SIG-M5 treated with dmso at 0.1 percent for 504 hours (cell line): ENCODE measurements around the gene TNC.
"Not testable (repeated sequence)": the region's sequence is repeated elsewhere in the genome, so short reads cannot be mapped to it uniquely, and the experiment has no call there.

Experiments
- DNase-seq: peaks from one replicate; lab custom pipeline; 2025; ENCODE audit not compliant: unreplicated experiment; lab: John Stamatoyannopoulos, UW

Gene TNC

DNA sequence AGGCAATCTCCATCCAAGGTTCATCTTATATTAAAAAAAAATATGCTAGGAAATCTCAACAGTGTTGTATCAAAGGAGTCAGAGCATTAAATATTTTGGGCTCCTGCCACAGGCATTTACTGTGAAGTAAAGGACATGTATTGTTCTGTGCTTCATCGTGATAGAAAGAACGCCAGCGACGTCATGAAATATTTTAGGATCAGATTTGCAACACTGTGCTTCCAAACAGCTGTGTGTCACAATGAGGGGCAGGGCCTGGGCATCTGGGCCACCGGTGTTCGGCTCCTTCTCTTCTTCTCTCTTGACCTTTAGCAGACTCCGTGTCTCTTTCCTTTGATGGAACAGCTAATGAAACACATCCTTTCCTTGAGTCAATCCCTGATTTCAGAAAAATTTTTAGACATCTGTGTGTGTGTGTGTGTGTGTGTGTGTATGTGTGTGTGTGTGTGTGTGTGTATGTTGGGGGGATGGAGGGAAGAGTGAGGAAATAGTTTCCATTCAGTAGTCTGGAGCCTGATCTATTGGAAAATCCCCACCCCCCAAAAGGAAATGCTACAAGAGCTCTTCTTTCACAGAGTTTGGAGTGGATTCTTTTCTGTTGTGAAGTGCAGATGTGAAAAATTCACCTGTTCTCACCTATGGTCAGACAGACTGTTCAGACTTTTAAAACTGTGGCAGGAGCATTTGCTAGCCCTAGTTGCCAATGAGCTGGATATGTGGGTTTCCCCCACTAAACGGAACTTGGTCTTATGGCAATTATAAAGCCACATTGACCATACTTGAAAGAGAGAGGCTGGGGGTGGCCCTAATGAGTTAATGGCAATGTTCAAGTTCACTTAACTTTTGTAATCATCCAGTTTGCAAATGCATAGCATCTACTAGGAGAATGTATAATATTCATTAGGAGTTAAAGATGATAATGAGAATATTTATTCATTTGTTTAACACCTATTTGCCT is 18.1 kb upstream of the TNC start:
- no peak for DNase-seq

DNA sequence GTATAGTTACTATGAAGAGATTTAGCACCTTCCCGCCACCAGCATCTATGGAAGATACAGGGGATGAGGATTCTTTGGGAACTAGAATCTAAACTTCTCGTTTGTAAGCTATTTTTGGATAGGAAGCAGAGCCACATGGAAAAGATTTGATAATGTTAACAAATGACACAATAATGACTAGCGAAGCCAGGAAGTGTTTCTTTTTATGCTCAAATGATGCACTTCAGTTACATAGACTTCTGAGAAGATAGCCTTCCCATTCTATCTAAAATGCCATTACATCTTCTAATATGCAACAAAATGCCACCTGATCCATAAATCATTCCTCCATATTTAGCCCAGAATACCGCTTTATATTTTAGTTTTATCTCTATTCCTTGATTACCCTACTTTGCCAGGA is 17.0 kb upstream of the TNC start:
- no peak for DNase-seq

DNA sequence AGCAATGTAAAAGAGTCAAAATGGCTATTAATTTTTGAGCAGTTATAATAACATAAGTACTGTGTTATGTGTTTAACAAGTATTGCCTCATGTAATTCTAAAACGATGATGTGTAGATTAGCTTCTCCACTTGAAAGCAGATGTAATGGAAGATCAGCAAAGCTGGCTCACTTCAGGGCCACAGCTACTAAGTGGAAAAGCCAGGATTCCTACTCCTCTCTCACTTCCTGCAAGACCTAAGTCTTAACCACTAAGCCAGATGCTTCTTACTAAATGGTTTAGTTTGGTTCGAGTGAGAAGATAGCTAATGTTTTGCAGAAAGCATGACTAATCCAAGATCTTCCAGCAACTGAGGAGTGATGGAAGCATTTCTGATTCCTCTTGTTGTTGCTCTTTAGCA is 15.7 kb upstream of the TNC start:
- DNase-seq: no peak

DNA sequence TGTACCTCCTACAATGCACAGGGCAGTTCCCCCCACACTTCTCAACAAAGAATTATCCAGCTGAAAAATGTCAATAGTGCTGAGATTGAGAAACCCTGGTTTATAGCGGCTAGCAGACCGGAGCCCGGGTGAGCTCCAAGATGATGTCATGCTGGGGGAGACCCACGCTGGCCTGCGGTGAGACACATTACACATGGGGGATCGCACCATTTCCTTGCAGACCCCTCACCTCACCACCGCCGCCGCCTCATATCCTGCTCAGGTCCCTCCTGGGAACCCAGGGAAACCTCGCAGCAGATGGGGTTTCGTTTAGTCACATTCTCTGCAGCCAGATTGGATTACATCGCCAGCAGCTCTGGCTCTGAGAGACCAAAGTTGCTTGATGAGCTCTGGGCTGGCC is 14.7 kb upstream of the TNC start:
- DNase-seq: no peak

DNA sequence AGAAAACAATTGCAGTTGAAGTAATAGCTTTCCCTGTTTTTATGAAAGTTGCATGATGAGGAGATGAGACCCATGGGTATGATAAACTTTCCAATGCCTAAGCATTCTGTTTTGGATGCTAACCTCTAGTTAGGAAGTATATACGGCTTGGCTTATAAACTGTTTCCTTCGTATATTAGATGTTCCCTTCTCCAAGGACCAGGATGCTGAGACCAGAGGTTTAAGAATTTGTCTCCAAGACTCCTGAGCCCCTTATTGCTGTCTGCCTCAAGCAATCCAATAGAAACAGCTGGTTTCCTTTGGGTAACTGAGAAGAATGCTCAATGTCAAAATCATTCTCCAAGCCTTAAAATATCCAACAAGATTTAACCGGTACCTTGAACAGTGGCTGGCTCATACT is 12.2 kb upstream of the TNC start:
- no peak for DNase-seq

DNA sequence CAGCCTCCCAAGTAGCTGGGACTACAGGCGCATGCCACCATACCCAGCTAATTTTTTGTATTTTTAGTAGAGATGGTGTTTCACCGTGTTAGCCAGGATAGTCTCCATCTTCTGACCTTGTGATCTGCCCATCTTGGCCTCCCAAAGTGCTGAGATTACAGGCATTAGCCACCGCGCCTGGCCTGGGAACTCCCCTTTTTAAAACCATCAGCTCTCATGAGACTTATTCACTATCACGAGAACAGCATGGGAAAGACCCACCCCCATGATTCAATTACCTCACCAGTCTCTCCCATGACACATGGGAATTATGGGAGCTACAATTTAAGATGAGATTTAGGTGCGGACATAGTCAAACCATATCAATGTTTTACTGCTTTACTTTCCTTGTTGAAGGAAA is 10.8 kb upstream of the TNC start:
- DNase-seq: not testable (repeated sequence)

DNA sequence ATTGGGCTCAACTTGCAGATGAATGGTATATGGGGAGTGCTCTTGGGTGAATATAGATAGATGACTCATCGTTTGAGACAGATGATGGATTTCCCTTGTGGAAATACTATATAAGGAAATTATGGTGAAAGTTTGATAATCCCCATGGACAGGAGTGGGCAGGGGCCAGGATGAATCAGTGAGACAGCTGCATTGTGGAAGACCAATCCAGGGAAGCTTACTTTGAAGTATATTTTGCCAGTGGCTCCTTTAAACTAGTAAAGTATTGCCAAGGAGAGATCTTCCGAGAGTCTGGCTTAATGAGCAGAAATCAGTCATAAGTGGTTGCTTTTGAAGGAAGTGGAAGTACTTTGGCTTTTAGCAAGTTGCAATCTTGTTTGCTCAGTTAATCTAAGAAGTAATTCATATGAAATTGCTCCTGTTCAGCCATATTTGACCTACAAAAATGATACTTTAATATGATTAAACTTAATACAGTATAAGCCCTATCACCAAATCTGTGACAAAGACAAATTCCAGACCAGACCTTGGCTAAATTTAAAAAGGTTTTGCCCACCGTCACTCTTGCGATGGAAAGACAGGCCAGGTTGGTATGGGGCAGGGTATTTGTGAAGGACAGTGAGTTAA is 9.3 kb upstream of the TNC start:
- no peak for DNase-seq

DNA sequence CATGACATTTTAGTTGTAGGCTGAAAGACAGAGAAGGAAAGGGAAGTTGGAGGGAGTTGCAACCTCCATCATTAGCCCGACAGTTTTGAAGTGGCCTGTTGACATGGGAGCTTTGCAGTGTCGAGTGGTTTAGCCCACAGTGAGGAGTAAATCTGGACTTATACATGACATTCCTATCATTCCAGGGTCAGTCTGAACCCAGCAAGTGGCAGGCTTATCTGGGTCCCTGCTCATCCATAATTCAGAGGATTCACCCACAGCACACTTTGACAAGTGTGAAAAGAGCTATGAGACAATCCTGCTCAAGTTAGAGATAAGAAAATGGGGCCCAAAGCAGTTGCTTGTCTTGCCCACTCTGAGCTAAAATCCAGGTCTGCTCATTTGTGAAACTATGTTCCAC is 8.4 kb upstream of the TNC start:
- DNase-seq: no peak

DNA sequence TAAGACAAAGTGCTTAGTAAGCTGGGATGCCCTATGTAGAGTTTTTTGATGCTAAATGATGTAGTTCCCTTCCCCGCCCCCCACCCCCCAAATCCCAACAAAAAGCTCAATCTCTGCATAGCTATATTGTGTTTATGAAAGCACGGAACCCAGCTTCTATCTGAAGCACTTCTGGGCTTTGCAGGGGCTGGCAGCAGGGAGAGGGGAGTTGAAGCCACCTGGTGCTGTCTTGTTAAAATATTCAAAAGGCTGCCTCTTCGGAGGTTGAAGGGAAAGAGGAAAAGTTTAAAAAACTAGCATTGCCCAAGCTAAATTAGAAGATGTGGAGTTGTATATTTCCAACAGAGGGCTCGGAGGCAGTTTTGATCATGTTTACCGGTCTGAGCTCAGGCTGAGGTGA is 5.0 kb upstream of the TNC start:
- no peak for DNase-seq

DNA sequence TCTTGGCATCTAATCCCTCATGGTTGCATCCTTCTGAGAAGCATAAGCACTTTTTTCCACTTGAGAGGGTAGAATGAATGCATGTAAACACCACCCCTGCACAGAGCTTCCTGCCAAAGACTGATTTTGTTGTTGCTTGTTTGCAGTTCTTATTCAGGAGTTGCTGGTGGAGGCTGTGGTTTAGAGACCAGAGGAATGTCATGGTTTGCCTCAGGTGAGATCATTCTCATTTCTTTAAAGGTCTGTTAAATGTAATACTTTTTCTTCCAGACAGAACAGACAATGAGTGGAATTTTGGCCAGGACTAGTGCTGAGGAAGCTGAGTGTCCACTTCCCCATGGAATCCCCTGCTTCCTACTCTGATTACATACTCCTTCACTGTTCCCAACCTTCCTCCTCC is 3.2 kb upstream of the TNC start:
- no peak for DNase-seq

DNA sequence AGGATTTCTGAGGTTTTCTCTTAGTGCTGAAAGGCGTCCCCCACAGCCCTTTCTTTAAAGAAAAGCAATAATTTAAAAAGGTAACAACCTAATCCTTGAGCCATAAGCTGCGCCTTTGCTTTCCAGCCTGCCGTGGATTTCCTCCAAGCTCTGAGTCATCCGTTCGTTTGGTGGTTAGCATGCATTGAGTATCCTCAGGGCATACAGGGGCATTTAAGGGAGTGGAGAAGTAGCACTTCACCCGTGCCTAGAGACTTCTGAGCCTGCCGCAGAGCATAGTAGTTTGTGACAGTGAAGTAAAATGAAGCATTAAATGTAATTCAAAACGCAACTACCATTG is 892 bp upstream of the TNC start:
- no peak for DNase-seq

DNA sequence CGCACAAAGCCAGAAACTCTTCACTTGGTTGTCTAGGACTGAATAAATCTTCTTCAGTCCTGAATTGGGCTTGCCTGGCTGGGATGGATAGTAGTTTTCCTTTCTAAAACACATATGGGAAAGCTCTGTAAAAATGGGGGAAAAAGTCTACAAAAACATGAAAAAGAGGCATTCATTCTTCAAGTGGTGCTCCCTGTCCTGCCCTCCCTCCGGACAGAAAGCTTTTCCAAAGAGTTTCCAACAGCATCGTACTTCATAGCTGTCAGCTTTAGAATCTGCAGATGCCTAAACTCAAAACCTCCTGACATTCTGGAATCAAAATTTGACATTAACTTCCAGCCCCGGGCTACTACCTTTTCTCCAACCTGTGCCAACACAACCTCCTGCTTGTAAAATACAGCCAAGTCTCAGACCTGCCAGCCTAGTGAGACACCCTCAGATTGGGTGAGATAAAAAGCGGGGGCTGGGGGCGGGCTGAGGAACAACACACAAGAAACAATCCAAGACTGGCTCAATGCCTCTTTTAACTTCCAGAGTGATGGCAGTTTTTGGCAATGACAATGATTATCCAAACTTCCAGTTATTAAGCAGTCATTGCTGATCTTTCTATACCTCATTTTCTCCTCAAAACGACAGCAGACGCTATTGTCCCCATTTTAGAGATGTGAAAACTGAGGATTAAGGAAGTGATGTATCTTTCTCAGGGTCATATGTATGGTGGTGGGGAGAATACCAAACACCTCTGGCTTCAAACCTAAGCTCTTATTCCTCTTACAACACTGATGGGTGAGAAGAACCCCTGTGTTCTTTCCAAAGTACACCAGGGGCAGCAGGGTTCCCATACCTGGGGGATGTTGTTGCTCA is 1.3 kb downstream of the TNC start:
- no peak for DNase-seq

DNA sequence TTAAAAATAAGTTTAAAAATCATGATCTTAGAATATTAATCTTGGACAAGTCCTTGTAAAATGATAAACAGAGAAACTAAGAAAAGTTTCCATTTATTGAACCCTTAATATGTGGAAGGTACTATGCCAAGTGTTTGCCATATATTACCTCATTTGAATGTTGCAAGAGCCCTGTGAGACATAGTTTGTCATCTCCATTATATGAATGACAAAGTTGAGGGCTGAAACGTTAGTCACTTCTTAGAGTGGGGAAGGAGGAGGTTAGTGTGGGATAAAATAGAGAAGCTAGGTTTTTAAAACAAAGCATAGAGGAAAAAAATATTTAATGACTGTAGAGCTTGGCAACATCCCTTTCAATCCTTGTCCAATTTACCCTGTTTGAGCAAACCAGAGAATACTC is 2.0 kb downstream of the TNC start:
- no peak for DNase-seq

DNA sequence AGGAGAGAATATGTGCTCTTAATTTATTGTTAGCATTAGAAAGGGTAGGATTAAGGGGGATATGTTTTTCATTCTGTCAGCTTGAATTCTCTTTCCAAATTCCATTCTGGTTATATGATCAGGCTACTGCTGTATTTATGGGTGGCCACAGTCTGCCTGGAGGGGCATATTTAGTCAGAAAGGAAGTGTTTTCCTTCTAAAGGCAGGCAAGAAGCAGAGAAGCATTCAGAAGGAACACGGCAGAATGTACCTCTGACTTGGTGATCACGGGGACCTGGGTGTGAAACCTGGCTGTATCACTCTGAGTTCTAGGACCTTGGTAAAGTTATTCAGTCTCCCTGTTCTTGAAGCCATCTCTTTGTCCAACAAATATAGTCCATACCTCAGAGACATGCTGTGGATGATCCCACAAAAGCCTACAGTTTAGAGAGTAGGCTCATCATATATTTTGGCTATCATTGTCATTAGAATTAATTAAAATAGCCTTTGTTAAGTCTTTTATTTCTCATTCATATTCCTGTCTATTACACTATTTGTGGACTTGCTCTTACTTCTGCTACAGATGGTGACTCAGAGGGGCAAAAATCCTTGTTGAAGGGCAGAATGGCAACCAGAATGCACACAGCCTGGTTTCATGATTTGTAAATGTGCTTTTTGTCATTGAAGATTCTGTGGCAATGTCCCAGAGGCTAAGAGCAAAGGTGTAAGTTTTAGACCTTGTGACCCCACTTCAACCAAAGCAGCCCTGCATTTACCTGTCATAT is 2.7 kb downstream of the TNC start:
- DNase-seq: no peak

DNA sequence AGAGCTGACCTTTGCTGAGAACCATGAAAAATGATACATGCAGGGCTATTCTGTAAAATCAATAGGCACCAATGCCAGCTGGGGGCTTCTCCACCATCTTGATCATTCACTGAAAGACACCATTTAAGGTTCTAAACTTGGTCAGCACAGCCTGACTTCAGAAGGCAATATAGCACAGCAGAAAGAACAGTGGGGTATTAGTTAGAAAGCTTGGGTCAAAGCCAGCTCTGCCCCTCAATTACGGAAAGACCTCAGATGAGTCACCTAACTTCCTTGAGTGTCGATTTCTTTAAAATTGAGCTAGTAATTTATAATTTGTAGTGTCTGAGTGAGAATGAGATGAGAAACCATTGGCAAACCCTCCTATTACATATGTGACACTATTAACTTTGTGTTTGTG is 3.4 kb downstream of the TNC start:
- DNase-seq: no peak

DNA sequence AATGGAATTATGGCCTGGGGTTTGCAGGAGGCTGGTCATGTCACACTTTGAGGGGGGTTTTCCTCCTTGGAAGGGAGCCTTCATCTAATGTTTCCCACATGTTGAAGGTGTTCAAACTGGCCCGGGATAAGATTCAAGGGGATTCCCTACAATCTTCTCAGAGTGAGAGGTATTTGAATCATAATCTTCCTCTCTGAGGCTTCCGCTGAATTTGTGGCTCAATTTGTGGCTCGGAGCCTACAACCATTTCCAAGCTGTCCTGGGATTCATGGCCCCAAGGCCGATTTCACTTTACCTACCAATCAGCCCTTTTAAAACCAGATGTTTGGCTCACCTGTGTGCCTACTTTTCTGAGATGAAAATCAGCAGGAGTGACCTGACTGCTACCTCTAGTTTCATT is 3.9 kb downstream of the TNC start:
- no peak for DNase-seq

DNA sequence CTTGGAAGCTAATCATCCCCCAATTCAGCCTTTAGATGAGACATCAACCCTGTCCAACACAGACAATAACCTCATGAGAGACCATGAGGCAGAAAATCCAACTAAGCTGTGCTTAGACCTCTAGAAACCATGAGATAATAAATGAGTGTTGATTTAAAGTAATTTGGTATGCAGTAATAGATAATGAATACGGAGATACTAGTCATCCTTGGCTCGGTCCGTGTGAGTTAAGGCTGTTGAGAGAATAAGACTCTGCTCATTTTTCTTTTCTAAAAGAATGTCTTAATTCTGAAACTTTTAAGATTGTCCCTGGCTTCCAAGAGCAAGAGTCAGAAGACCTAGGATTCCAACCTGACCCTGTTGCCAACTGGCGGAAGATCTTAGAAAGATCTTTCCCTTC is 6.1 kb downstream of the TNC start:
- no peak for DNase-seq

DNA sequence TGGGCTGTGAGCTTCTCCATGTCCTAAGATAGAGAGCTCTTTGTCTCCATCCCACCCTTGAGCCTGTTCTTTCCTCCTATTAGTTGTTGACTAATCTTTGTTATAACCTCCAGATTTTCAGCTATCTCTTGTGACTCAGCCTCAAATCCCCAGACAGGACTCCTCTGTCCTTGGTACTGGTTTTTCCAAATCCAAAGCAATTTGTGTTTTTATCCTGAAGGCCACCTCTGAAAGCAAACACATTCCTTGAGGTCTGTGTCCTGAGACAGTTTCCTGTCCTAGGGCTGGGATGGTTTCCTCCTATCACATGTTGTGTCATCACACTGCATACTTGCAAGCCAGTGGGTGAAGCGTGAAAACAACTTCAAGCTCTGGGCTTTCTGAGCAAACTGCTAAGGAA is 8.5 kb downstream of the TNC start:
- DNase-seq: no peak

DNA sequence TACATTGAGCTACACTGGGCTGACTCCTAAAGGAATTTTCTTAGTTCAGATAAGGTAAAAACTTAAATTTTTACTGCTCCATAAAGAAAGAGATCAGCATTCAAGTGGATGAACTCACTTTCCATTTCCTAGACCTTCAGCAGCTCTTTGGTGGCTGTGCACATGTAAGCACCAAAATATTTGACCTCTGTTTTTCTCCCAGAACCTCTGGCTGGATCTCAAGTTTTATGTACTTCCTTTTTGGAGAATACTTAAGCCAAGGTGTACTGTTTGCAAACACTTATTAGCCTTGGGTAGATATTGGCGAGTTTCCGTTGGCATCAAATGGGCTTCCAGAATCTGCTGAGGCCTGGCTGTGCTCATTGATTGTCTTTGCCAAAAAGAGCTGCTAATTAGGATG is 10.3 kb downstream of the TNC start:
- DNase-seq: no peak

DNA sequence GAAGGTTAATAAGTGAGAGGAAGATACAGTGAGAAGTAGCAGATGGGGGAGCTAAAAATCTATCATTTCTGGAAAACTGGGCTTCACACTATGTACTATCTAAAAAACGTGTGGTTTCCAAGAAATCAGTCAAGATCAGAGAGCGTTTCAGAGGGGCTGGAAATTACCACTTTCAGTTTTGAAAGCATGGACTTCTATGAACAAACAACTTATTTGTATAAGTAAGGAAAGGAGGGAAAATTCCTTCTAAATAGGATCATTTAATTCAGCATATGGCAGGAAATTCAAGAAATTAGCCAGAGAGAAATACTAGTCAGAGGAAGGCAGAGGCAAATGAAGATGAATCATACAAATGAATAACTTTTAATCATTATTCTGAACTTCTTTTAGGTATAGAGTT is 11.3 kb downstream of the TNC start:
- DNase-seq: no peak

DNA sequence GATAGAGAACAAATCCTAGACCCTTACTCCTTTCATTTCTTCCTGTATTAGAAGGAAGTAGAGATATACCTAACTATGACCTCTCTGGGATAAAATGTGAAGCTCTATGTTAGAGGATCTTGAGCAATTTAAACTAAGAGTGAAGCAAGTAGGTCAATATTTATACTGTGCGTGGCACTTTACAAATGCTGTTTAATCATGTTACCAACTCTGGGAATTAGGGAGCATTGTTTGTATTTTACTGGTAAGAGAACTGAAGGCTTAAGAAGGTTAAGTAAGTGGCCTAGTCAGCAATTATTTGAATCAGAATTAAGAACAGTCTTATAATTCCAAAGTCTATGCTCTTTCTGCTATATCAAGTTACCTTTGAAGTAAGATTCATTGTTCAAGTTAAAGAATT is 12.0 kb downstream of the TNC start:
- DNase-seq: no peak
